C1 segment of cervical spinal cord (tissue), 14 donors: ENCODE data around the gene JMJD8.
"Not testable (repeated sequence)": the region's sequence is repeated elsewhere in the genome, so short reads cannot be mapped to it uniquely, and the experiment has no call there.

Source experiments
- DNase-seq, 14 donors: peaks; one replicate each; lab custom pipeline; 2025; lab: John Stamatoyannopoulos, UW

JMJD8 gene

DNA sequence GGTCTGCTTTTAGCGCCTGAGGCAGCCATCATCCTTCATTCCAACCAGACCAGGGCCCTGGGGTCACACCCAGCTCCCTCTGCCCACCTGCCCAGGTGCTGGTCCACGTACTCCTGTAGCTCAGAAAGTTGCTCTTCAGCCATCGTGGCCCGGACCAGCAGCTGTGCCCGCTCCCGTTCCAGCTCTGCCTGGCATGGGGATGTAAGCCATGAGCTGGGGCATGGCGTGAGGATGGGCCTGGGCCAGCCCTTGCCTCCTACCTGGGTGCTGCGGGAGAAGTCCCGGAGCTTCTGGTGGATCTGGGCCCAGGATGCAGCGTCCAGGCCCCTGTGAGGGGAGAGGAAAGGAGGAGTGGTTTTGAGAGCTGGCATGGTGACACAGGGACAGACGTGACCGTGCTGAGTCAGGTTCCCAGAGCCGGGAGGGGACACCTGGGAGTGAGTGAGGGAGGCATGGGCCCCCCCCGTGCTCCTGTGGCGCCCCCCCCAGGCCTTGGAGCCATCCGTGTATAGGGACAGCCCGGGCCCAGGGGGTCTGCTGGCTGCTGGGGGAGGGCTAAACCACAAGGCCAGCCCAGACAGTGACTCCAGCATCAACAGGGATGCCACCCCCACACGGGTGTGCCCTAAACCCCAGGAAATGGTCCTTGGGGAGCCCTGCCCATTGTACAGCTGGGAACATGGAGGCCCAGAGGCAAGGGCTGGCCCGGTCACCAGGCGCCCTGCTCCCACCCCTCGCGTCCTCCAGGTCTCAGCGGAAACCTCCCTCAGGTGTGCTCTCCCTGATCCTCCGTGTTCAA is 38.9 kb upstream of the JMJD8 start:
- no peak for DNase-seq

DNA sequence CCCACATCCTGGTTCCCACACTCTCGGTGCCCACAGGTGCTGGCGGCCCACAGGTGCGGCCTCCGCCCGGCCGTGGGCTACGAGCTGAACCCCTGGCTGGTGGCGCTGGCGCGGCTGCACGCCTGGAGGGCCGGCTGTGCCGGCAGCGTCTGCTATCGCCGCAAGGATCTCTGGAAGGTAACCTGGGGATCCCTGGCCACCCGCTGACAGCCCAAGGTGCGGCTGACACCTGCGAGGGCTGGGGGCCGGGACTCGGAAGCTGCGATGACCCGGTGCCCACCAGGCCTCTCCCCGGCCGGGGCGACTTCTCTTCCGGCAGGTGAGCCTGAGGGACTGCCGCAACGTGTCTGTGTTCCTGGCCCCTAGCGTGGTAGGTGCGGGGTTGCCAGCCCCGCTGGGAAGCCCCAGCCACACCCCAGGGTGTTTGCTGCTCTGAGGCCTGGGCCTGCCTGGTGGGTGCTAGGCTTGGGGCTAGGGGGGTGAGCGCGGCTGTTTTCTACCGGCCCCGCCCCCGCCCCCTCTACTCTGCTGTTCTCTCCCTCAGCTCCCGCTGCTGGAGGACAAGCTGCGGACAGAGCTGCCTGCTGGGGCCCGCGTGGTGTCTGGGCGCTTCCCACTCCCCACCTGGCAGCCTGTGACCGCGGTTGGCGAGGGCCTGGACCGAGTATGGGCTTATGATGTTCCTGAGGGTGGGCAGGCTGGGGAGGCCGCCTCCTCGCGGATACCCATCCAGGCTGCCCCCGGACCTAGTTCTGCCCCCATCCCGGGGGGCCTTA is 37.8 kb upstream of the JMJD8 start:
- DNase-seq = no peak

DNA sequence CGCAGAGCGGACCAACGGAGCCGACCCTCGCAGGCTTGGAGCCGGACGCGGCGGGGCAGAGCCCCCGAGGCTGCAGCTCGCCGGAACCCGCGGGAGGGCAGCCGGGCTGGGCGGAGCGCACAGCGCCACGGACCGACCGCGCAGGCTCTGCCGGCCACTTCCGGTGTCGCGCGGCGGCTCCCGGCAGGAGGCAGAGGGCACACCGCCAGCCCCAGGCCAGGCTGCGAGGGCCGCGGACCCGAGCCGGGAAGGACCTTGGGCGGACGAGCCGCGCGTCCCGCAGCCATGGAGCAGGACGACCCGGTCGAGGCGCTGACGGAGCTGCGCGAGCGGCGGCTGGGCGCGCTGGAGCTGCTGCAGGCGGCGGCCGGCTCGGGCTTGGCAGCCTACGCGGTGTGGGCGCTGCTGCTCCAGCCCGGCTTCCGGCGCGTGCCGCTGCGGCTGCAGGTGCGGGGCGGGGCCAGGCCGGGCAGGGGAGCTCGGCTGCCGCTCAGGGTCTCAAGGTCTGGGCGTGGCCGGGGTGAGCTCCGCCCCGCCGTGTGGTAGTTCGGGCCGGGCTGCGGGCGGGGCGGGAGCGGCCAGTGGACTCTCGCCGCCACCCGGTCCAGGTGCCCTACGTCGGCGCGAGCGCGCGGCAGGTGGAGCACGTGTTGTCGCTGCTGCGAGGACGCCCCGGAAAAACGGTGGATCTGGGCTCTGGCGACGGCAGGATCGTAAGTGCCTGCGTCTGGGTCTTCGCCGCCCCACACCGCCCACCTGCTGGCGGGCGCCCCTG is 37.0 kb upstream of the JMJD8 start, which contains the start of gene ANTKMT:
TSS of gene ANTKMT (plus strand) at position 157 of the 775 bp plus-strand sequence. CDS start at position 286, 129 bp downstream.
- DNase-seq = peak in 13 of 14 donors; percentile 61 to 90 (median 77)

DNA sequence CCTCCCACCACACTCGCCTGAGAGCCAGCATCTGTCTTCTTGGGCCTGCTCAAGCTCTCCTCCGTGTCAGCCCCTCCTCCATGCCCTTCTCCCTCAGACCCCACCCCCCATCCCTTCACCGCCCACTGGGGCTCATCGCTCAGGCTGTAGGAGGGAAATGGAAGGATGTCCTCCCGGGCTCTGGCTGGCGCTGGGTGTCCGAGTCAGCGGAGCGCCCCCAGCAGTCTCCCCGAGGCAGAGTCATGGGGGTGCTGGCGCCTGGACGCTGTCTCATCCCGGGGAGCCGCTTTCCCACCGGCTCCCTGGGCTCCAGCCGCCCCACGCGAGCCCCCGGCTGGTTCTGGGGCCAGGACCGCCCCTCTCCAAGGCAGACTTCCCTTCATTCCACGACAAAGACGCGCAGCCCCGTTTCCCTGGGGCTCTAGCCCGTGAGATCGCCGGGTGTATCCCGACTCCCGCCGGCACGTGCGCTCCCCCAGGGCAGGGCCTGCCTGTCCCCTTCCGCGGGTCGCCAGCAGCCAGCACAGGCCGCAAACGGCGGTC is 36.4 kb upstream of the JMJD8 start:
- DNase-seq = peak in 11 of 14 donors; percentile 48 to 89 (median 68)

DNA sequence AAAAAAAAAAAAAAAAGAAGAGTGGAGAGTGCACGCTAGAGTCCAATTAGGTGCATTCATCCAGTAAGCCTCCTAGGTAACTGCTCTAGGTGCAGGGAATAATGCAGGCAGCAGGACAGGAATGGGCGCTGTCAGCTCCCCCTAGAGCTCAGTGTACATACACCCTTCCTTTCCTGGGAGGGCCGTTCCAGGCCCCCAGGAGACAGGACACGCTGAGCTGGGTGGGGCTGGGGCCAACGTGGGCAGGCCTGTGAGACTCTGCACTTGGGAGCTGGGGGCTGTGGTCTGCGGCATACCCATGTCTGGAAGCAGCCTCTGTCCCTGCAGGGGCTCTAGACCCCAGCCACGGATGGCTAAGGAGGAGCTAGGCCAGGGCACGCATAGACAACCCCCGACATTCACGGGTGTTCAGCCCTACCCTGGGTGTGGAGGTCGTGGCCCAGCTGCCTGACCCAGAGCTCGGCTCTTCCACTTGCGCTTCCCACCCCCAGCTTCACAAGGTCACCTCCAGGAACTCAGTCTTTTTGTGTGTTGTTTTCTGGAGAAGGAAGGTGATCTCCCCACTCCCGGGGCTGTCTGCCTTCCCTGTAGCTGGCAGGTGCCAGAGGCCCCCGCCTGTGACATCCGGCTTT is 35.8 kb upstream of the JMJD8 start:
- DNase-seq = peak in 2 of 14 donors; percentile 50 to 60

DNA sequence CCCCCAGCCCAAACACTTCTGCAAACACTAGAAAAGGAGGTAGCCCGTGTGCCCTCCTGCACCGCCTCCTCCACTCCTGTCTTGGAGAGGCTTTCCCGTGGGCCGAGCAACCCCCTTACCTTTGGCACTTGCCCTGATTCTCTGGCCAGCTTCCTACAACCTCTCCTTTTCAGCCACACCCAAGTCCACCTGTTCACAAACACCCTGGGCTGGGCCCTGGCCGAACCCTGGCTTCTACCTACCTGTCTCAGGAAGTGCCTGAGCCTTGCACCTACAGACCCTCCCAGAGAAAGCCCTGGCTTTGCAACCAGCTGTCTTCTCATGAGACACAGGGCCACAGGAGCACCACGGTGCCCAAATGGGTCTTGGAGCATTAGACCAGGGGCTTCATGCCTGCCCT is 34.8 kb upstream of the JMJD8 start:
- DNase-seq = no peak

DNA sequence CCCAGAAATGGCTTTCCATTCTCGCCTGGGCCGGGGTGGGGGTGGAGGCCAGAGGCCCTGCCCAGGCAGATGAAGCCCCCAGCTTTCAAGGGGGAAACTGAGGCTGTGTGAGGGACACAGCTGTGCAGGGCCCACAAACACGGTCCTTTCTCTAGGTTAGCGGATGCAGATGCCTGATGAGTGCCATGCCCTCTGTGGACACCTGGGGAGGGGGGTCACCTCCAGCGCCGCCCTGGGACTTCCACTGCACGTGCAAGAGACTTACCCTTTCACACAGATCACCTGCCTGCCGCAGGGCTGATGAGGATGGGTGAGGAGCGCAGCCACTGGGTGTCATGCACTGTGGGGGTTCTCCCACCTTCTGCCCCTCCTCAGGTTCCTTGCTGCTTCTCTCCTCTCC is 34.3 kb upstream of the JMJD8 start:
- no peak for DNase-seq

DNA sequence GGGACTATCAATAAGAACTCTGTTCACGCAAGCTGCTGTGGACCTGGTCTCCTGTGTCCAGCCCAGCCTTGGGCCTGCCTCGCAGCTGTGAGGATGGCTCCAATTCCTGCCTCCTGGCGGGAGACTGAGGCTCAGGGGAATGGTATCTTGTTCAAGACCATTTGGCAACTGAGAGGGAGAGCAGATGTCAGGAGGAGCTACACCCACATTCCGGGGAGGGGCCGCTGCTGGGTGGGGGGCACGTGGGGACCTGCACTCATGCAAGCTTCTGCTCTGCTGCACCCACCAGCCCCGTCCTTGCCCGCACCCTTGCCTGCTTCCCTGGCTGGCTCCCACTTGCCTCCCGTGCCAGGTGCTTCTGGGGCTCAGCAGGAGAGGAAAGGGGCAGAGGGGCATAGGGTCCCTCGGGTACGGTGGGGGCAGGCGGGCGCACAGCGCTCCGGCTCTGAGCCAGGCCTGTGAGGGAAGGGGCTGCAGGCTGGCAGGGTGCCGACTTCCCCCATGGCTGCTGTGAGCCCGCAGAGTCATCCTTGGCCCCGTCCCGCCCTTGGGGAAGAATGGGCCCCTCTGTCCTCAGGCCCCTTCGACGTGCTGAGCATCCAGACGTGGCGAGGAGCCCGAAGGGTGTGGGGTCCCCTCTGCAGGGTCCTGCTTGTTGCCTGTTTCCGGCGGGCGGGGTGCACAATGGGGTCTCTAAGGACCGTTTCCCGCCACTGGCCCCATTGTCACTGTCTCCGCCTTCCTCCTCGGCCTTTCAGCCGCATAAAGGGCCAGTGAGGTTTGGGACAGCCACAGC is 33.5 kb upstream of the JMJD8 start:
- DNase-seq = peak in 2 of 14 donors; percentile 38 to 49

DNA sequence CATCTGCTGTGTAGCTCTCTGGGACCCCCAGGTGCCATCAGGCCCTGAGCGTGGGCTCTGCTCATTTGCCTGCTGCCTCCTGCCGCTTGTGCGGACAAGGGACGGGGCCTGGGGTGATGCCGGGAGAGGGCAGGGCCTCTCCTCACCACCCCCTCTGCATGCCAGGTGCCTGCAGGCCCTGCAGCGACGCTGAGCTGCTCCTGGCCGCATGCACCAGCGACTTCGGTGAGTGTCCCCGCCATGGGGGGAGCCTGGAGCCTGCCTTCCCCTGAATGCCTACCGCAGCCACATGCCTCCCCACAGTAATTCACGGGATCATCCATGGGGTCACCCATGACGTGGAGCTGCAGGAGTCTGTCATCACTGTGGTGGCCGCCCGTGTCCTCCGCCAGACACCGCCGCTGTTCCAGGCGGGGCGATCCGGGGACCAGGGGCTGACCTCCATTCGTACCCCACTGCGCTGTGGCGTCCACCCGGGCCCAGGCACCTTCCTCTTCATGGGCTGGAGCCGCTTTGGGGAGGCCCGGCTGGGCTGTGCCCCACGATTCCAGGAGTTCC is 32.7 kb upstream of the JMJD8 start:
- peak in 2 of 14 donors; percentile 25 to 65 for DNase-seq

DNA sequence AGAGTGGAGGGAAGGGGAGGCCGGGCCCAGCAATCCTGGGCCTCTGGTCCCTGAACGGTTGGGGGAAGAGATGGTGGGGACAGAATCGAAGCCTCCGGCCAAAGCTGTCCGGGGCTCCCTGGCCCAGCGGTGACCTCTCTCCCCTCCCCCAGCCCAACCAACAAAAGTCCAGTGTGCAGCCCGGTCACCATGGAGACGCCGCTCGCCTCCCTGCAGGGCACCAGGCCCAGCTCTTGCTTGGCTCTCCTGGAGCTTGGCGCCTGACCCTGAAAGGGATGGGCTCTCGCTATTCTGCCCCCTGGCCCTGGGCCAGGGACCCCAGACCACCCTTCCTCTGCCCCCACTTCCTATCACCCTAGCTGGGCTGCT is 32.0 kb upstream of the JMJD8 start:
- peak in 13 of 14 donors; percentile 51 to 91 (median 82) for DNase-seq

DNA sequence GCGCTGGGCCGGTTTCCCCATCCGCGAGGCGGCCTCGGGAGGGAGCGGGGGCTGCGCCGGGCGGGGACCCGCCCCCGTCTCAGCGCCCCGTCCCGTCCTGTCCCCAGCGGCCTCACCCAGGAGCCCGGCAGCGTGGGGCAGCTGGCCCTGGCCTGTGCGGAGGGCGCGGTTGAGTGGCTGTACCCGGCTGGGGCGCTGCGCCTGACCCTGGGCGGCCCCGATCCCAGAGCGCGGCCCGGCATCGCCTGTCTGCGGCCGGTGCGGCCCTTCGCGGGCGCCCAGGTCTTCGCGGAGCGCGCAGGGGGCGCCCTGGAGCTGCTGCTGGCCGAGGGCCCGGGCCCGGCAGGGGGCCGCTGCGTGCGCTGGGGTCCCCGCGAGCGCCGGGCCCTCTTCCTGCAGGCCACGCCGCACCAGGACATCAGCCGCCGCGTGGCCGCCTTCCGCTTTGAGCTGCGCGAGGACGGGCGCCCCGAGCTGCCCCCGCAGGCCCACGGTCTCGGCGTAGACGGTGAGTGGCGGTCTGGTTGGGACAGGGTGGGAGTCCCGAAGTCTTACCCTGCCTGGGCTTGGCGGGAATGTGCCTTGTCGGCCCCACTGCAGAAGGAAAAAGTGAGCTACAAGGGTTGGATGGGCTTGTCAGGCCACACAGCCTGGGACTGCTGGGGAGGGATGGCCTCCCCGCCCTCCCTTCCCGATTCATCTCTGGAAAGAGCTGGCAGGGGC is 31.5 kb upstream of the JMJD8 start:
- peak in 3 of 14 donors; percentile 58 to 71 (median 66) for DNase-seq

DNA sequence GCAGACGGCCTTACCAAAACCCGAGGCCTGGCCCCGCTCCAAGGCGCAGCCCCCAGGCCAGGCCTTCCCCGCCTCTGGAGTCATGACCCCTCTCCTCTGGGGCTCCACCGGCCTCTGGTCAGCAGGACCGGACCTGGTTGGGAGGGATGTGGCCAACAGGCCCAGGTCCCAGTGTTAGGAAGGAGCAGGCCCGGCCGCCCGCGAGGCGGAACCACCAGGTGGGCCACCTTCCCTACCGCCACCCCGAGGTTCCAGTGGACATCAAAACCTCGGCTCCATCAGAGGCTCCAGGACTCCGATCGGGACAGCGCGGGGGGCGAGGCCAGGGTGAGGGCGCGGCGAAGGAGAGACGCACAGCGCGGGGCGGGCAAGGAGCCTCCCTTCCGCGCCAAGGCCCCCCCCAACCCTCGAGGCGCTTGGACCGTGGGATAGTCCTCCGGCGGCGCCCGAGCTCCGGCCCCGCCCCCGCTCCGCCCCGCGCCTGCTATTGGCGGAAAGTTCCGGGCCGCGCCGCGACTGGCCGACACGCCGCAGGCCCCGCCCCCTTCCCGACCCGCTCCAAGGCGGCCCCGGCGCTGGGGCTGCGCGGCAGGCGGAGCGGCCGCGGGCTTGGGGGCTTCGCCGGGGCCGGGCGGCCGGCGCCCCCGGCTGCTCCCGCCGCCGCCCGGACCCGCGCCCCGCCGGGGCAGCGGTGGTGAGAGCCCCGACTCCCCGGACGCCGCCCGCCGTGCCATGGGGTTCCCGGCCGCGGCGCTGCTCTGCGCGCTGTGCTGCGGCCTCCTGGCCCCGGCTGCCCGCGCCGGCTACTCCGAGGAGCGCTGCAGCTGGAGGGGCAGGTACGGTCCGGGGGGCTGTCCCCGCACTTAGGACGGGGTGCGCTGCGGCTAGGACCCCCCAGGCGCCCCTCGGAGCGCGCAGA is 30.7 kb upstream of the JMJD8 start, which contains the start of gene METRN:
TSS of gene METRN (plus strand) at position 561 of the 919 bp plus-strand sequence. CDS start at position 733, 172 bp downstream.
- peak in 13 of 14 donors; percentile 51 to 93 (median 78) for DNase-seq

DNA sequence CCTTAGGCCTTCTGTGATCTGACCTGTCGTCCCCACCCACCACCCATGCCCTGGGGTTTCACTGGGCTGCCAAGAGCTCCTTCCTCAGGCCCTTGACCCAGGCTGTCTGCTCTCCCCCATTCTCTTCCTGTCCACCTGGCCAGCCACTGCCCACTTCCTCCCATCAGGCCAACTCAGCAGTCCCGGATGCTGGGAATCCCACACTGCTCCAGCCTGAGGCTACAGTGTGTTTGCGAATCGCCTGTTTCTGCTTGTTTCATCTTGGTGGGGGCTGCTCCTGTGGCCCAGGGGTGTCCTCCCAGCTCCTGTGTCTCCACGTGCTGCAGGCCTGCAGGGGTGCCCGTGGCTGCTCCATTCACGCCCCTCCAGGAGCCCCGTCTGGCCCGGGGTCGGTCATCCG is 29.9 kb upstream of the JMJD8 start:
- no peak for DNase-seq

DNA sequence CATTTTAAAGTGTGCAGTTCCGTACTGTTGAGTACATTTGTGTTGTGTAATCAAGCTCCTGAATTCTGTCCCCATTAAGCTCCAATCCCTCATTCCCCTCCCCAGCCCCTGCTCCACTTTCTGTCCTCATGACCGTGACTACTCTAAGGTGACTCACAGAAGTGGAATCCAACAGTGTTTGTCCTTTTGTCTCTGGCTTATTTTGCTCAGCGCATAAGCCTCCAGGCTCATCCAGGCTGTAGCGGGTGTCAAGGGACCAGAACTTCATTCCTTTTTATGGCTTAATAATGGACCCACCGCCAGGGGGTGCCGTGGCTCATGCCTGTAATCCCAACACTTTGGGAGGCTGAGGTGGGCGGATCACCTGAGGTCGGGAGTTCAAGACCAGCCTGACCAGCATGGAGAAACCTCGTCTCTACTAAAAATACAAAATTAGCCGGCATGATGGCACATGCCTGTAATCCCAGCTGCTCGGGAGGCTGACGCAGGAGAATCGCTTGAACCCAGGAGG is 28.7 kb upstream of the JMJD8 start:
- not testable (repeated sequence) for DNase-seq

DNA sequence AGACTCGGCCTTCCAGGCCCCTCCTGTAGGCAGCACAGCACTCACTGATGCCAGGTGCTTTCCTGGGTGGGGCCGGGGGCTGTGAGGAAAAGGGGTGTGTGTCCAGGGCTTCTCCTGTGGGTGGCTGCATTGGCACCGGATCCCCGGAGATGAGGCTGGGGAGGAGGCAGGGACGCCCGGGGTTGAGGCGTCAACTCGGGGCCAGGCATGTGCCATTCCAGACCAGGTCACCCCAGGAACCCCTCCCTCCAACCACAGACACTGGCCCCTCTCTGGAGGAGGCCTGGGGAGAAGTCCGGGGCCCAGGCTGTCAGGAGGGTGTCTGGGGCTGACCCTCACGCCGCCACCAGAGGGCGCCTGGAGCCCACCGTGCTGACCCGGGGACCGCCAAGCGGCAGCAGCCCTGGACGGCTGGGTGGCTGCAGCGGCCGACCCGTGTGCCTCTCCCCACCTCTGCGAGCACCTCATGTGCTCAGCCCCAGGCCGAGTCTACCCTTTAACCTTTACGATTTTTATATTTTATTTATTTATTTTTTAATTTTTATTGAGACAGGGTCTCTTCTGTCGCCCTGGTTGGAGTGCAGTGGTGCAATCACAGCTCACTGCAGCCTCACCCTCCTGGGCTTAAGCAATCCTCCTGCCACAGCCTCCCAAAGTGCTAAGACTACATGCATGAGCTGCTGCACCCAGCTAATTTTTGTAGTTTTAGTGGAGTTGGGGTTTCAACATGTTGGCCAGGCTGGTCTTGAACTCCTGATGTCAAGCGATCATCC is 27.6 kb upstream of the JMJD8 start:
- peak in 10 of 14 donors; percentile 33 to 84 (median 54) for DNase-seq

DNA sequence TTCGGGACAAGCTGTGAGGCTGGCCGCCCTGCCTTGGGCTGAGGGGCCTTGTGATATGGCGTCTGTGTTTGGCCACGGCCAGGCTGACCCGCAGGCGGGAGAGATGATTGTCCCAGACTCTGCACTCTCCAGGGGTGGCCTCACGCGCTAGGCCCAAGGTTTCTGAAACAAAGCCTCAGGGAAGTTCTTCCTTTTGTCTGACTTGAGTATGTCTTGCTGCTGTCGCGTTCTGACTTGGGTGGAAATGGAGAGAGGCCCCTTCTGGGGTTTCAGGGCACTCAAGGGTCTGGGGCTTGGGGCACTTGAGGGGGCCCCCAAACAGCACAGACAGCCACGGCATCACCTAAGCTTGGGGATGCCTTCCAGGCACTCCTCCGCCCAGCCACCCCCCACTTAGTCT is 26.9 kb upstream of the JMJD8 start:
- no peak for DNase-seq

DNA sequence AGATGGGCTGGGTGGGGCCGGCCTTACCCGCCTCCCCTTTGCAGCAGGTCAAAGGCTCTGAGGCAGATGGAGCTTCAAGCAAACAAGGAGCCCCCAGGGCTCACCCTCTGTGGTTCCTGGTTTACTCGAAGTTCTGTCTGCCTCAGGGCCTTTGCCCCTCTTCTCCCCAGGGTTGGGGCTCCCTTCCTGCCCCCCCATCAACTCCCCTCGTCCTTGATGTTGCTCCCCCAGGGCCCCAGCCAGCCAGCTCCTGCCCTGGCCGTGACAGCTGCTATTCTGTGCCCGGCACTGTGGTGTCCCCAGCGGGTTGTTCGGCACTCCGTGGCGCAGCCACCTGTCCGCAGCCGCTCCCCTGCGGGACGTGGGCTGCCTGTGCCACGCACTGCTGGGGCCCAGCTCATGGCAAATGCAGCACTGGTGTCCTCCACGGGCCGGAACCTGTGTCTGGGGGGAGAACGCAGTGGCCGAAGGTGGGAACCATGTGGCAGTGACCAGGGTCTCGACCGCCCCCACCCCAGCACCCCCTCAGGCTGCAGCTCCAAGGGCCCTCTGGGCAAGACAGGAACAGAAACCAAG is 26.5 kb upstream of the JMJD8 start:
- no peak for DNase-seq
